K562 (cell line): Measurements from ENCODE around the gene TBL1XR1. TPM values are rescaled to one million over a fixed set of nuclear protein-coding genes. Genes with fewer than 3 reads are reported as not detected.

ENCODE experiments used
- ATAC-seq: fragments of 200-7000 bp; cut with Tn5 transposase; 3 replicates; pipeline ENCODE4 v1.9.1; 2020; ENCODE audit warnings: moderate library complexity
- BruUV-seq: library from RNA; stranded (reverse); fragments of 400-500 nt; replicated peaks from 2 replicates; lab custom pipeline; 2021; lab: Mats Ljungman, UMichigan
- CTCF ChIA-PET: fragments of 300-600 bp; formaldehyde crosslinking; extraction: SDS; loops from one replicate; lab custom pipeline; 2021; ENCODE audit warnings: low intra/inter-chr PET ratio; lab: Yijun Ruan, JAX
- POLR2A ChIA-PET: fragments of 300-600, 350-650 bp; sonication (Branson Sonifier 250); formaldehyde crosslinking; extraction: SDS; loops from one replicate; lab custom pipeline; 2021; ENCODE audit warnings: antibody characterized with exemption, inconsistent platforms; lab: Yijun Ruan, JAX
- DNase-seq, 4 experiments: peaks; one replicate each; pipeline versions ENCODE4 v3.0.0 to v3.0.0-alpha.2; 2011 to 2018; ENCODE audit warnings: low spot score in 3 of 4, mixed read lengths in 3 of 4; ENCODE audit errors: extremely low read depth in 1 of 4
- FAIRE-seq: peaks from 2 replicates; lab custom pipeline; 2011; peaks lifted over from hg19 to GRCh38; lab: Jason Lieb, UNC
- H2AFZ ChIP-seq: 2 replicates; pipeline ENCODE4 v1.6.0; 2011; ENCODE audit warnings: low read depth, low read length, control low read depth, inconsistent platforms
- H3K27ac ChIP-seq: fragments of 200-600 bp; 3 replicates; pipeline ENCODE4 v1.8.0; 2011; ENCODE audit warnings: low read depth, mild to moderate bottlenecking, control low read depth, inconsistent platforms, low read length, moderate library complexity, mixed read lengths; ENCODE audit errors: extremely low read depth
- H3K27me3 ChIP-seq, 2 experiments: fragments of 300-600 bp in 1 of 2; 2 replicates in 1 of 2; 3 replicates in 1 of 2; pipeline versions ENCODE4 v1.6.0 to v1.8.0; 2011; ENCODE audit warnings: inconsistent platforms in 2 of 2, low read length in 2 of 2, mild to moderate bottlenecking in 1 of 2, mixed read lengths in 1 of 2, moderate library complexity in 1 of 2; ENCODE audit not compliant: control insufficient read depth in 2 of 2, insufficient read depth in 2 of 2
- H3K36me3 ChIP-seq: fragments of 300-600 bp; 3 replicates; pipeline ENCODE4 v1.8.0; 2011; ENCODE audit warnings: mild to moderate bottlenecking, low read length, inconsistent platforms; ENCODE audit not compliant: control insufficient read depth, insufficient read depth
- H3K4me1 ChIP-seq, 2 experiments: fragments of 200-600 bp in 1 of 2; replicated peaks in 1 of 2; 2 replicates in 1 of 2; 3 replicates in 1 of 2; pipeline versions ENCODE4 v1.5.1 to v1.8.0; 2011; ENCODE audit warnings: inconsistent platforms in 2 of 2, low read length in 2 of 2, mild to moderate bottlenecking in 1 of 2, mixed read lengths in 1 of 2, moderate library complexity in 1 of 2; ENCODE audit not compliant: control insufficient read depth in 2 of 2, insufficient read depth in 2 of 2
- H3K4me2 ChIP-seq: 2 replicates; pipeline ENCODE4 v1.6.1; 2011; ENCODE audit warnings: low read length, control low read depth, inconsistent platforms, mixed read lengths; ENCODE audit not compliant: insufficient read depth
- H3K4me3 ChIP-seq: fragments of 200-600 bp; sonication (generic), shearing (Covaris generic); 2 replicates; pipeline ENCODE4 v1.5.1; 2016; ENCODE audit warnings: control low read depth, inconsistent platforms
- H3K79me2 ChIP-seq: fragments of 200-600 bp; 3 replicates; pipeline ENCODE4 v1.8.0; 2011; ENCODE audit warnings: low read length, inconsistent platforms; ENCODE audit not compliant: control insufficient read depth, insufficient read depth
- H3K9ac ChIP-seq, 2 experiments: 2 replicates each; pipeline versions ENCODE4 v1.6.0 to v1.6.1; 2011; ENCODE audit warnings: low read depth in 2 of 2, low read length in 2 of 2, control low read depth in 1 of 2, inconsistent platforms in 1 of 2, mild to moderate bottlenecking in 1 of 2, mixed read lengths in 1 of 2; ENCODE audit not compliant: insufficient read depth in 1 of 2
- H3K9me1 ChIP-seq: one replicate; pipeline ENCODE4 v1.6.0; 2011; ENCODE audit warnings: inconsistent platforms, mild to moderate bottlenecking, low read length, moderate library complexity; ENCODE audit not compliant: control insufficient read depth, insufficient read depth
- H3K9me3 ChIP-seq: replicated peaks from 2 replicates; pipeline ENCODE4 v1.5.1; 2011; ENCODE audit warnings: low read depth, low read length, inconsistent platforms; ENCODE audit not compliant: control insufficient read depth, insufficient read depth
- H4K20me1 ChIP-seq: replicated peaks from 2 replicates; pipeline ENCODE4 v1.6.1; 2011; ENCODE audit warnings: low read length, inconsistent platforms, mixed read lengths; ENCODE audit not compliant: control insufficient read depth, insufficient read depth
- BCLAF1 ChIP-seq, 2 experiments: fragments of 450-650 bp in 1 of 2; IDR thresholded peaks; 2 replicates each; pipeline ENCODE4 v1.6.1; 2011 to 2017; ENCODE audit warnings: low read depth in 2 of 2, antibody characterized with exemption in 1 of 2, borderline replicate concordance in 1 of 2, low read length in 1 of 2, mild to moderate bottlenecking in 1 of 2, mixed read lengths in 1 of 2; ENCODE audit not compliant: control insufficient read depth in 1 of 2
- CCNT2 ChIP-seq: IDR thresholded peaks from 2 replicates; pipeline ENCODE4 v1.6.1; 2011; ENCODE audit warnings: borderline replicate concordance, low read depth, mild to moderate bottlenecking, moderate library complexity, mixed read lengths, low read length; ENCODE audit not compliant: insufficient read length; ENCODE audit errors: extremely low read depth
- CEBPB ChIP-seq: fragments of 450-650 bp; IDR thresholded peaks from 2 replicates; pipeline ENCODE4 v1.6.1; 2016; ENCODE audit warnings: missing genetic modification characterization, missing compliant biosample characterization
- CREBBP ChIP-seq: IDR thresholded peaks from one replicate; pipeline ENCODE4 v1.6.1; 2012; ENCODE audit warnings: low read depth, mild to moderate bottlenecking, control low read depth, inconsistent platforms, low read length
- MAFG ChIP-seq: fragments of 450-650 bp; conservative IDR thresholded peaks from 2 replicates; pipeline ENCODE4 v1.6.1; 2016; ENCODE audit warnings: missing genetic modification characterization, missing compliant biosample characterization
- POLR2AphosphoS5 ChIP-seq: IDR thresholded peaks from 2 replicates; pipeline ENCODE4 v1.6.1; 2011; ENCODE audit warnings: mild to moderate bottlenecking, low read depth, low read length, moderate library complexity; ENCODE audit not compliant: control insufficient read depth, insufficient read depth
- POLR2H ChIP-seq: IDR thresholded peaks from 2 replicates; pipeline ENCODE4 v1.6.1; 2016; ENCODE audit warnings: missing genetic modification characterization, low read depth, mild to moderate bottlenecking, control low read depth, missing compliant biosample characterization, moderate library complexity
- RUNX1 ChIP-seq: sonication (generic); IDR thresholded peaks from 2 replicates; pipeline ENCODE4 v1.6.1; 2016; ENCODE audit warnings: antibody characterized with exemption, low read depth
- WGBS: fragments of 100-300 bp; shearing (Covaris generic); methylation state at CpG from one replicate; pipeline ENCODE4 v1.1.6; 2016; ENCODE audit warnings: low coverage, mixed read lengths; ENCODE audit not compliant: insufficient coverage; ENCODE audit errors: missing lambda C conversion rate; 5-methylcytosine and 5-hydroxymethylcytosine counted together
- in situ Hi-C: fragments of 300-500 bp; cut with MboI; formaldehyde crosslinking; loops from 4 replicates; pipeline ENCODE4 v1.15.0; 2018; ENCODE audit warnings: inconsistent platforms, mixed read lengths
- intact Hi-C: fragments of 100-400 bp; cut with micrococcal nuclease; formaldehyde crosslinking; loops from 2 replicates; pipeline ENCODE4 v1.14.2; 2022
- polyA plus RNA-seq, 8 experiments: library from polyadenylated mRNA; depleted of rRNA in 4 of 8; stranded (reverse) in 5 of 8; unstranded in 3 of 8; fragments of >200 nt; fragmentation: Nextera tagmentation in 2 of 8; fragmentation: Illumina TruSeq in 1 of 8; extraction: Ambion mirVana in 2 of 8; extraction: Trizol in 1 of 8; gene quantifications; 2 replicates each; pipeline versions ENCODE4 v1.2.1 to v1.2.3, GENCODE V29; 2011 to 2014; ENCODE audit warnings: inconsistent platforms in 1 of 8, missing spikeins in 1 of 8
- total RNA-seq, 7 experiments: library from RNA; depleted of rRNA in 6 of 7; stranded (reverse); fragments of >200 nt in 6 of 7; fragmentation: Illumina TruSeq in 2 of 7; extraction: Trizol in 2 of 7; gene quantifications; 2 replicates each; pipeline versions ENCODE4 v1.2.1 to v1.2.3, GENCODE V29; 2011 to 2021; ENCODE audit warnings: low replicate concordance in 1 of 7

The TBL1XR1 gene
- total and polyA plus RNA-seq, 9 of the 15 experiments (the other 6 are each of a cell fraction or from before 2014, with no cell fraction given) = 19.6 to 171 (median 83.3) TPM

DNA sequence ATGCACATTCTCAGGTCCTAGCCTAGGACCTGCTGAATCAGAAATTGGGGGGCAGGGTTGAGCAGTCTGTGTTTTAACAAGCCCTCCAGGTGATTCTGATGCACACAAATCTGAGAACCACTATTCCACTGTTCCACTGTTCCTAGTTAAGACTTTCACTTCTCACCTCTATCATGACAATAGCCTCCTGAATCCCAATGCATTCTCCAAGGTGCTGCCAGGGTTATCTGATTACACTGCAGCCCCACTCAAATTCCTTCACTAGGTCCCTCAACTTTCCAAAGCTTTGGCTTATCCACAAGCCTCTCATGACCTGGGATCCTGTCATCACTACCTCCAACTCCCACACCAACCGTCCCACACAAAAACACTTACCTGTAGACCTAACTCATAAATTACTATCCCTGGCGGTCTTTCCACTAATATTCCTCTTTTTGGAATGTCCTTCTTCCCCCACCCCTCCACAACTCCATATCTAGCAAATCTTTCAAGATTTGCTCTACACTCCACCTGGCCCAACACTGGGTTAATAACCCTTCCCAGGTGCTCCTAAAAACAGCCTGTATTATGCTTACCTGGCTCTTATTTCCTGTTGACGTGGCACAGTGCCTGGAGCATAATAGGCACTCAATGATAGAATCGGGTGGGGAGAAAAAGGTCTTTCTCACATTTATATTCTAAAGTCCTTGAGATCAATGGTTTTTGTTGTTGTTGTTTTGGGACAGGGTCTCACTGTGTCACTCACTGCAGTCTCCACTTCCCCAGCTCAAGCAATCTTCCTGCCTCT, 27.2 kb downstream of the TBL1XR1 start:
- no peaks in the 10 kb centered on the region for H3K9me3 ChIP-seq
- FAIRE-seq = no peak
- in situ Hi-C loops (no loop called here), intact Hi-C loops (no loop called here)
- no peak overlapping the region for H2AFZ ChIP-seq
- H3K4me2 ChIP-seq = no peak overlapping the region
- CTCF ChIA-PET = no interaction called here
- no peak overlapping the region for H3K4me3 ChIP-seq
- H3K4me1 ChIP-seq = peaks cover 2 to 6% of the 10 kb centered on the region in 2 experiments; a peak in 3 of 5 replicates
- H3K9me1 ChIP-seq = peaks cover 7% of the 10 kb centered on the region
- POLR2A ChIA-PET = interaction anchor here (0.6 to 1.7 kb wide), 5 partner anchors 9 to 19 kb away, joined by 3 to 7 read pairs (median 4); no protein-coding TSS in a partner anchor
- 89% methylated on average over 4 of the region's 4 CpGs for WGBS
- TF ChIP-seq CREBBP (no peak), MAFG (tag) (0 out of 2 replicates have a peak, but pooled peaks have one; percentile 1)
- peaks cover 28% of the 10 kb centered on the region; the same call in 2 of the 3 replicates for H3K36me3 ChIP-seq
- H3K27me3 ChIP-seq = no peaks in the 10 kb centered on the region
- no peak for ATAC-seq
- no TSS peak for BruUV-seq
- no peak overlapping the region for H3K27ac ChIP-seq
- no peak for DNase-seq
- H3K79me2 ChIP-seq = peaks cover 99% of the 10 kb centered on the region
- H3K9ac ChIP-seq = no peak overlapping the region; a peak in 1 of 4 replicates
- peaks cover 29% of the 10 kb centered on the region for H4K20me1 ChIP-seq

DNA sequence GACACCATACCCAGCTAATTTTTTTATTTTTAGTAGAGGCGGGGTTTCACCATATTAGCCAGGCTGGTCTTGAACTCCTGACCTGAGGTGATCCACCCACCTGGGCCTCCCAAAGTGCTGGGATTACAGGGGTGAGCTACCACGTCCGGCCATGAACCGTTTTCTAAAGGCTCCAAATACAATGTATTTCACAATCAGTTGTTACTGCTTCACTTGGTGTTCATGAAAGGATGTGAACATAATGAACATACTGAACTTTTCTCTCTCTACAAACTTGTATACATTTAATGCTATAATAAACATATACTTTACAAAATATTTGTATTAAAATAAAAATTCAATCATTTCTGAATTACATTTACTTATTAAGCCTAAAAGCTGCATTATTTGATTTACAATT, 28.9 kb downstream of the TBL1XR1 start:
- no peaks in the 10 kb centered on the region for H3K9me3 ChIP-seq
- H3K4me3 ChIP-seq = no peak overlapping the region
- peaks cover 99% of the 10 kb centered on the region for H3K79me2 ChIP-seq
- no peak overlapping the region for H3K9ac ChIP-seq
- no peak for FAIRE-seq
- 72% methylated on average over 4 of the region's 4 CpGs for WGBS
- ChIA-PET POLR2A (interaction anchor here (1.7 kb wide), 1 partner anchor 10 kb away, joined by 4 read pairs; no protein-coding TSS in a partner anchor), CTCF (no interaction called here)
- intact Hi-C loops (no loop called here), in situ Hi-C loops (no loop called here)
- H3K4me1 ChIP-seq = peaks cover 2 to 6% of the 10 kb centered on the region in 2 experiments; a peak in 3 of 5 replicates
- no peak overlapping the region for H3K27ac ChIP-seq
- no peak for DNase-seq
- no TSS peak for BruUV-seq
- H4K20me1 ChIP-seq = peaks cover 22% of the 10 kb centered on the region
- no peak for ATAC-seq
- H3K36me3 ChIP-seq = peaks cover 31% of the 10 kb centered on the region; the same call in 2 of the 3 replicates
- no peak overlapping the region for H3K4me2 ChIP-seq
- no peaks in the 10 kb centered on the region for H3K27me3 ChIP-seq
- H3K9me1 ChIP-seq = peaks cover 4% of the 10 kb centered on the region
- no peak overlapping the region for H2AFZ ChIP-seq
- TF ChIP-seq CEBPB (tag) = peak; percentile 57; the same call in 1 of the 2 replicates
- TF ChIP-seq POLR2AphosphoS5 = no peak
- TF ChIP-seq BCLAF1 (IDR thresholded peaks at IDR 0.05; ENCODE audit: borderline replicate concordance in 1 of 2, control insufficient read depth in 1 of 2, low read depth in 2 of 2, low read length in 1 of 2) = no peak
- TF ChIP-seq POLR2H = no peak
- TF ChIP-seq CCNT2 = no peak
- no peak for TF ChIP-seq RUNX1
